Naive thymus-derived CD4-positive, alpha-beta T cell (primary cell): ENCODE measurements around the gene JAK1. TPM values are rescaled to one million over a fixed set of nuclear protein-coding genes. Genes with fewer than 3 reads are reported as not detected.

Experiments
- ATAC-seq: fragments of 150-1000 bp; cut with Tn5 transposase; 2 replicates; pipeline ENCODE4 v1.10.0; 2021; ENCODE audit warnings: mild to moderate bottlenecking, moderate library complexity
- CTCF ChIA-PET: fragments of 350-600 bp; sonication (Branson Sonifier 250); formaldehyde crosslinking; loops from one replicate; lab custom pipeline; 2021; ENCODE audit warnings: antibody characterized with exemption; lab: Charles Lee
- POLR2A ChIA-PET: fragments of 350-600 bp; sonication (Branson Sonifier 250); formaldehyde crosslinking; loops from one replicate; lab custom pipeline; 2021; ENCODE audit warnings: antibody characterized with exemption, inconsistent platforms; lab: Charles Lee
- DNase-seq, 9 donors: peaks; one replicate each; pipeline versions ENCODE4 v3.0.0 to v3.0.0-alpha.2; 2020 to 2022; ENCODE audit warnings: mixed read lengths in 1 of 9
- H3K27ac ChIP-seq: one replicate; pipeline ENCODE4 v1.7.0; 2013; ENCODE audit warnings: mild to moderate bottlenecking, low read depth, low read length, moderate library complexity
- H3K27me3 ChIP-seq, 2 donors: one replicate each; pipeline ENCODE4 v1.7.0; 2013; ENCODE audit warnings: low read length in 2 of 2, mild to moderate bottlenecking in 2 of 2, moderate library complexity in 2 of 2; ENCODE audit not compliant: control insufficient read depth in 2 of 2, insufficient read depth in 2 of 2
- H3K36me3 ChIP-seq, 3 experiments: 1 replicate in 2 of 3; 2 replicates in 1 of 3; pipeline ENCODE4 v1.7.0; 2013; ENCODE audit warnings: low read length in 3 of 3, mild to moderate bottlenecking in 3 of 3, moderate library complexity in 1 of 3; ENCODE audit not compliant: insufficient read depth in 3 of 3, control insufficient read depth in 2 of 3
- H3K4me1 ChIP-seq, 2 donors: one replicate each; pipeline ENCODE4 v1.7.0; 2013; ENCODE audit warnings: low read length in 2 of 2, mild to moderate bottlenecking in 2 of 2, moderate library complexity in 1 of 2; ENCODE audit not compliant: control insufficient read depth in 2 of 2, insufficient read depth in 2 of 2
- H3K4me3 ChIP-seq: 2 replicates; pipeline ENCODE4 v1.7.0; 2013; ENCODE audit warnings: mild to moderate bottlenecking, low read length
- H3K9me3 ChIP-seq, 3 experiments: 1 replicate in 2 of 3; 2 replicates in 1 of 3; pipeline ENCODE4 v1.7.0; 2013; ENCODE audit warnings: low read length in 3 of 3; ENCODE audit not compliant: control insufficient read depth in 2 of 3
- H3K27ac Mint-ChIP-seq, 9 donors: one replicate each; pipeline ENCODE4 v1.8.0; 2020 to 2022; ENCODE audit warnings: mixed read lengths in 9 of 9, mild to moderate bottlenecking in 8 of 9, moderate library complexity in 5 of 9, inconsistent platforms in 2 of 9
- H3K27me3 Mint-ChIP-seq, 5 donors: one replicate each; pipeline ENCODE4 v1.8.0; 2021 to 2022; ENCODE audit warnings: mixed read lengths in 5 of 5, mild to moderate bottlenecking in 1 of 5
- H3K36me3 Mint-ChIP-seq, 5 donors: one replicate each; pipeline ENCODE4 v1.8.0; 2020 to 2022; ENCODE audit warnings: mixed read lengths in 5 of 5, mild to moderate bottlenecking in 3 of 5, inconsistent platforms in 1 of 5
- H3K4me1 Mint-ChIP-seq, 7 donors: one replicate each; pipeline ENCODE4 v1.8.0; 2020 to 2022; ENCODE audit warnings: mixed read lengths in 7 of 7, mild to moderate bottlenecking in 3 of 7, inconsistent platforms in 1 of 7
- H3K4me3 Mint-ChIP-seq, 10 donors: one replicate each; pipeline ENCODE4 v1.8.0; 2020 to 2022; ENCODE audit warnings: mild to moderate bottlenecking in 10 of 10, mixed read lengths in 10 of 10, moderate library complexity in 6 of 10, inconsistent platforms in 2 of 10
- H3K9me3 Mint-ChIP-seq, 11 donors: one replicate each; pipeline ENCODE4 v1.8.0; 2020 to 2022; ENCODE audit warnings: mixed read lengths in 11 of 11, mild to moderate bottlenecking in 4 of 11, inconsistent platforms in 1 of 11, moderate library complexity in 1 of 11
- intact Hi-C, 2 donors: fragments of 100-400 bp; cut with micrococcal nuclease; formaldehyde crosslinking; loops; one replicate each; pipeline ENCODE4 v1.15.1; 2023
- polyA plus RNA-seq, 2 donors: library from polyadenylated mRNA; unstranded; fragments of 300-500 nt; fragmentation: Illumina TruSeq; gene quantifications; one replicate each; pipeline ENCODE4 v1.2.3, GENCODE V29; 2021
- total RNA-seq, 6 experiments: library from RNA in 5 of 6; stranded (reverse) in 5 of 6; gene quantifications; 1 replicate in 5 of 6; 2 replicates in 1 of 6; pipeline ENCODE4 v1.2.3 and lab custom pipeline; 2021 to 2026

JAK1 gene
- total and polyA plus RNA-seq, 7 experiments from 2014 or later, result 197 to 365 (median 265) TPM

DNA sequence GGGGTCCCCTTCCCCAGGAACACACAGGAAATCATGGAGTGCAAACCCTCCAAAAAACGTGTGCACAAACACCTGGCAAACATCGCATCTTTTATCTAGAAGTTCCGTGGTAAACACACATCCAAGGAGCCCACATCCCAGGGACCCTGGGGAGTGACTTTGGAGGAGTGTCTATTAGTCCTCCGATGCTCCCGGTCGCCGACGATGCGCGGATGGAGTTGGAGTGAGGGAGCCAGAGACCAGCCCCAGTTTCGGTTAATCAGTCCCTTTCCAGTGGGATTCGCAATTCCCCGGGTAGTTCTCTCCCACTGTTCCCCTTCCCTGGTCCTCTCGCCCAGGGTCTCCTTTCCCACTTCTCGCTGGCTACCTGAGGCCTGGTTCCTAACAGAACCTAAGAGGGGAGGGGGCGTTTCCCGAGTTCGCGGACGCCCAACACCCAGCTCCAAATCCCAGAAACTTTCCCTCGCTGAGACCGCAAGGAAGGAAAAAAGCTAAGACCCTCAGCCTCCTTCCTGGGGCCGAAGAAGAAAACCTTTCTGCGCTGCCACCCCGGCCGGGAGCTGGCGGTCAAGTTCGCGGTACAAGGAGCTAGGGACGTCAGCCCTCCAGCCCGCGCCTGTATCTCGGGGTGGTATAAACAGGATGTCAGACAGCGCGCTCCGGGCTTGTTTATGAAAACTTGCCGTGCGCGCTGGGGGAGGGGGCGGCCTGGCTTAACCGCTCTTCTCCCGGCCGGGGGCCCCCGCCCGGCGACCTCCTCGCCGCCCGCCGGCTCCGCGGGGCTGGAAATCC lies 787 bp downstream of the JAK1 start:
- no peaks in the 10 kb centered on the region for H3K27me3 ChIP-seq
- H3K9me3 ChIP-seq, result no peaks in the 10 kb centered on the region
- ATAC-seq, result peak; percentile 67
- Mint-ChIP-seq H3K36me3 (peaks cover 0 to 10% (median 0%) of the 10 kb centered on the region in 5 donors), H3K27ac (peak overlapping the region; percentile 87 to 98 (median 92)), H3K9me3 (peaks cover 0 to 4% (median 0%) of the 10 kb centered on the region in 11 donors), H3K4me1 (peaks cover 37 to 63% (median 57%) of the 10 kb centered on the region in 7 donors), H3K27me3 (peaks cover 0 to 3% (median 0%) of the 10 kb centered on the region in 5 donors), H3K4me3 (peak overlapping the region in 9 of 10 donors; percentile 86 to 95 (median 93))
- H3K36me3 ChIP-seq, result peaks cover 0 to 6% (median 0%) of the 10 kb centered on the region in 3 experiments
- H3K4me3 ChIP-seq, result peak overlapping the region; percentile 93
- ChIA-PET POLR2A (interaction anchor here (0.5 to 4.1 kb wide), 23 partner anchors 10 to 1367 kb away, joined by 3 to 40 read pairs (median 4); no protein-coding TSS in a partner anchor), CTCF (interaction anchor here (0.7 to 0.9 kb wide), 2 partner anchors 50 to 105 kb away, joined by 3 read pairs; no protein-coding TSS in a partner anchor)
- peaks cover 39 to 49% of the 10 kb centered on the region in 2 donors for H3K4me1 ChIP-seq
- peak overlapping the region; percentile 97 for H3K27ac ChIP-seq
- intact Hi-C loops, result loop anchor here (1.0 to 10.0 kb wide), 19 partner anchors 15 to 1441 kb away; partner anchors contain the start of genes LEPR (in 2 of the 2), LEPROT (in 2 of the 2), EFCAB7 (in 1 of the 2) and ITGB3BP (in 1 of the 2)
- DNase-seq, result peak; percentile 68 to 84 (median 75)

DNA sequence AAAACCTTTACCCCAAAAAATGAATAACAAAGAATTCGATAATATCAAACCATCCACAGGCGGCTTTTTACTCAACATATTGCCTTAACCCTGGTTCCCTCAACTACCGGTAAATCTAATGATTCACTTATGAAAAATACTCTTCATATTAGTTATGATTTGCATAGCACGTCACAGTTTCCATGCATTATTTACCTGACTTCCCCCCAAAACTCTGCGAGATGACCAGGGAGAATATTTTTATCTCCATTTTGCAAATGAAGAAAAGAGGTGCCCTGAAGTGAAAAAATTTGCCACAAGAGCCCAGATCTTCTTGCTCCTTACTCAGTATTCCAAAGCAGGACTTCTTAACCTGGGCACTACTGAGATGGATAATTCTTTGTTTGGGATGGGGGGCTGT lies 2.9 kb downstream of the JAK1 start:
- Histone ChIP-seq H3K4me1 (peaks cover 53 to 68% of the 10 kb centered on the region in 2 donors), H3K27ac (peak overlapping the region; percentile 97), H3K4me3 (peak overlapping the region; percentile 93), H3K27me3 (no peaks in the 10 kb centered on the region), H3K36me3 (peaks cover 0 to 6% (median 0%) of the 10 kb centered on the region in 3 experiments), H3K9me3 (no peaks in the 10 kb centered on the region)
- Mint-ChIP-seq H3K9me3 (peaks cover 0 to 4% (median 0%) of the 10 kb centered on the region in 11 donors), H3K27me3 (peaks cover 0 to 3% (median 0%) of the 10 kb centered on the region in 5 donors), H3K36me3 (peaks cover 0 to 11% (median 0%) of the 10 kb centered on the region in 5 donors), H3K4me3 (peak overlapping the region in 9 of 10 donors; percentile 64 to 95 (median 93)), H3K27ac (peak overlapping the region; percentile 40 to 97 (median 92)), H3K4me1 (peaks cover 37 to 84% (median 74%) of the 10 kb centered on the region in 7 donors)
- ChIA-PET CTCF (interaction anchor here (1.1 kb wide), 1 partner anchor 86 kb away, joined by 4 read pairs; no protein-coding TSS in a partner anchor), POLR2A (interaction anchor here (0.9 to 2.2 kb wide), 4 partner anchors 9 to 102 kb away, joined by 3 to 14 read pairs (median 4); no protein-coding TSS in a partner anchor)
- DNase-seq, result no peak
- ATAC-seq, result no peak
- intact Hi-C loops, result loop anchor here (2.0 to 10.0 kb wide), 5 partner anchors 15 to 1439 kb away; partner anchors contain the start of genes EFCAB7 (in 1 of the 2), ITGB3BP (in 1 of the 2) and RAVER2 (in 1 of the 2)

DNA sequence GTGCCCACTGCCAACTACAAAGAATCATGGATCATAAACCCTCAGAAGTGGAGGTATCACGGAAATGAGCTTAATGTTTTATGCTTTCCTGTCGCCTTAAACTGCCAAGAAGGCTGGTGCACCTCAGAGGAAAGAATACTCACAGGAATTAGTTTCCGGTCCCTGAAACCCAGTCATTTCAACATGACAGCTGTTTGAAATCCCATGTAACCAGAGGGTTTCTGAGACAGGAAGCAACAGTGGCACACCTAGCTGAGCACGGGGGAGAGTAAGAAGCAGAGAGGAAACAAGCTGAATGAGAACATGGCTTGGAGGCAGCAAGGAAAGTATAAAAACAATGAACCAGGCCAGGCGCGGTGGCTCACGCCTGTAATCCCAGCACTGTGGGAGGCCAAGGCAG lies 3.9 kb downstream of the JAK1 start:
- peak overlapping the region; percentile 29 for H3K4me3 ChIP-seq
- H3K4me1 Mint-ChIP-seq, result peaks cover 27 to 83% (median 73%) of the 10 kb centered on the region in 7 donors
- ATAC-seq, result no peak
- peak overlapping the region in 9 of 10 donors; percentile 72 to 95 (median 89) for H3K4me3 Mint-ChIP-seq
- H3K27me3 Mint-ChIP-seq, result peaks cover 0 to 3% (median 0%) of the 10 kb centered on the region in 5 donors
- H3K9me3 ChIP-seq, result no peaks in the 10 kb centered on the region
- POLR2A ChIA-PET, result interaction anchor here (0.7 to 2.2 kb wide), 14 partner anchors 11 to 108 kb away, joined by 3 to 14 read pairs (median 4); no protein-coding TSS in a partner anchor
- H3K27ac Mint-ChIP-seq, result peak overlapping the region; percentile 25 to 91 (median 87)
- peak in 7 of 9 donors; percentile 27 to 64 (median 35) for DNase-seq
- H3K36me3 ChIP-seq, result peaks cover 0 to 6% (median 0%) of the 10 kb centered on the region in 3 experiments
- peaks cover 60 to 68% of the 10 kb centered on the region in 2 donors for H3K4me1 ChIP-seq
- CTCF ChIA-PET, result interaction anchor here (0.7 to 1.2 kb wide), 6 partner anchors 26 to 106 kb away, joined by 3 to 5 read pairs (median 4); no protein-coding TSS in a partner anchor
- peaks cover 0 to 11% (median 0%) of the 10 kb centered on the region in 5 donors for H3K36me3 Mint-ChIP-seq
- intact Hi-C loops, result loop anchor here (2.0 to 10.0 kb wide), 5 partner anchors 14 to 1438 kb away; partner anchors contain the start of genes EFCAB7 (in 1 of the 2), ITGB3BP (in 1 of the 2) and RAVER2 (in 1 of the 2)
- H3K27ac ChIP-seq, result peak overlapping the region; percentile 97
- H3K27me3 ChIP-seq, result no peaks in the 10 kb centered on the region
- H3K9me3 Mint-ChIP-seq, result peaks cover 0 to 4% (median 0%) of the 10 kb centered on the region in 11 donors

DNA sequence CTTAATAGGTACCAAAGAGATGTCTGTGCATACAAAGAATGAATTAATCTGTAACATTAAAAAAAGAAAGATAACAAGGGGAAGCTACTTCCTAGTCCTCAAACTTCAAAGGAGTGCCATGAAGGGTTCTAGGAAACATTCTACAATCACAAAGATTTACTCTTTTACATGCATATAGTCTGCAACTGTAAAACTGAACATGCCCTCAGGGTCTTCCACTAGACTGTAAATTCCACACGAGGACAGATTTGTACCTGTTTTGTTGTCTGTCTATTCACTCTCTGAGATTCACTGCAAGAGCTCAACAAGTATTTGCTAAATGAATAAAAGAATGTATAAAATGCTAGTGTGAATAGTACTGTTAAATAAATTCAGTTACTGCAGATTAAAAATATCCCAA lies 4.4 kb downstream of the JAK1 start:
- Histone ChIP-seq H3K27ac (peak overlapping the region; percentile 97), H3K36me3 (peaks cover 0 to 6% (median 0%) of the 10 kb centered on the region in 3 experiments), H3K9me3 (no peaks in the 10 kb centered on the region), H3K4me1 (peaks cover 65 to 68% of the 10 kb centered on the region in 2 donors), H3K27me3 (no peaks in the 10 kb centered on the region), H3K4me3 (peak overlapping the region; percentile 29)
- H3K36me3 Mint-ChIP-seq, result peaks cover 0 to 11% (median 0%) of the 10 kb centered on the region in 5 donors
- H3K9me3 Mint-ChIP-seq, result peaks cover 0 to 4% (median 0%) of the 10 kb centered on the region in 11 donors
- H3K27me3 Mint-ChIP-seq, result no peaks in the 10 kb centered on the region
- H3K4me1 Mint-ChIP-seq, result peaks cover 22 to 77% (median 68%) of the 10 kb centered on the region in 7 donors
- no peak for ATAC-seq
- ChIA-PET CTCF (interaction anchor here (0.7 to 1.2 kb wide), 5 partner anchors 25 to 106 kb away, joined by 3 to 5 read pairs (median 4); no protein-coding TSS in a partner anchor), POLR2A (interaction anchor here (0.7 to 2.2 kb wide), 17 partner anchors 10 to 108 kb away, joined by 3 to 14 read pairs (median 4); no protein-coding TSS in a partner anchor)
- H3K4me3 Mint-ChIP-seq, result peak overlapping the region in 9 of 10 donors; percentile 72 to 95 (median 89)
- intact Hi-C loops, result loop anchor here (2.0 to 10.0 kb wide), 5 partner anchors 13 to 1437 kb away; partner anchors contain the start of genes EFCAB7 (in 1 of the 2), ITGB3BP (in 1 of the 2) and RAVER2 (in 1 of the 2)
- peak overlapping the region; percentile 16 to 91 (median 87) for H3K27ac Mint-ChIP-seq
- no peak for DNase-seq

DNA sequence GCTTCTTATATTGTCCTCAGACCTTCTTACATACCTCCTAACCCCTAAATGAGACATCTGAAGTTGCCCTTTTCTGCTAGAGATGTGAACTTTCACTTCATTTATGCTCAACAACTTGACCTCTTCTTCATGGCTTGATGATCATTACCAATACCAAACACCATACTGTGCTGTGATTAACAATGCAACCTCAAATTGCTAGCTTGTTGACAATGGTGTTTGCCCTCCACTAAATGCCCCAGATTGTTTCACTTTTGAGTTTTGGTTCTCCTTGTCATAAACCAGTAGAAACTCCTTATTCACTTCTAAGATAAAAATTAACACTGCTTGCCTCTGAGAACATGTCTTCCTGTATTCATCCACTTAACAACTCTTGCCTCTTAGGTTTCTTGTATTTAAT lies 5.6 kb downstream of the JAK1 start:
- Histone ChIP-seq H3K27ac (peak overlapping the region; percentile 36), H3K9me3 (no peaks in the 10 kb centered on the region), H3K36me3 (peaks cover 0 to 5% (median 0%) of the 10 kb centered on the region in 3 experiments), H3K27me3 (no peaks in the 10 kb centered on the region), H3K4me3 (peak overlapping the region; percentile 10), H3K4me1 (peaks cover 77 to 78% of the 10 kb centered on the region in 2 donors)
- H3K9me3 Mint-ChIP-seq, result peaks cover 0 to 4% (median 0%) of the 10 kb centered on the region in 11 donors
- ChIA-PET CTCF (interaction anchor here (1.2 kb wide), 1 partner anchor 96 kb away, joined by 3 read pairs; no protein-coding TSS in a partner anchor), POLR2A (interaction anchor here (0.8 to 1.7 kb wide), 5 partner anchors 41 to 109 kb away, joined by 3 to 5 read pairs (median 4); no protein-coding TSS in a partner anchor)
- intact Hi-C loops, result loop anchor here (10.0 kb wide), 3 partner anchors 216 to 1436 kb away; partner anchors contain the start of genes EFCAB7 (in 1 of the 2), ITGB3BP (in 1 of the 2) and RAVER2 (in 1 of the 2)
- H3K4me3 Mint-ChIP-seq, result peak overlapping the region in 9 of 10 donors; percentile 8 to 95 (median 83)
- peaks cover 20 to 74% (median 65%) of the 10 kb centered on the region in 7 donors for H3K4me1 Mint-ChIP-seq
- no peak for DNase-seq
- H3K36me3 Mint-ChIP-seq, result peaks cover 0 to 11% (median 0%) of the 10 kb centered on the region in 5 donors
- ATAC-seq, result peak; percentile 12
- peak overlapping the region; percentile 1 to 89 (median 62) for H3K27ac Mint-ChIP-seq
- no peaks in the 10 kb centered on the region for H3K27me3 Mint-ChIP-seq
